ENCODE results near the gene ENOPH1. TPM values are rescaled to one million over a fixed set of nuclear protein-coding genes. Genes with fewer than 3 reads are reported as not detected.
A peak's percentile ranks its signal among the peaks of the same experiment; 100 is the strongest.

Gene ENOPH1
- total and polyA plus RNA-seq, 2 of the 13 experiments (the other 11 are each of a cell fraction or from before 2014, with no cell fraction given): 15.5 to 64.3 TPM

GRCh38 chr4:82430193-82430963 is at the start of gene ENOPH1, which contains the start of gene HNRNPDL (continued):
- TF ChIP-seq ZNF710 (CRISPR knock-in tag; IDR thresholded peaks at IDR 0.05; ENCODE audit: borderline replicate concordance) (peak; percentile 25; the same call in 1 of the 2 replicates), ZNF572 (CRISPR knock-in tag; IDR thresholded peaks at IDR 0.05) (no peak), HMGXB3 (CRISPR knock-in tag; IDR thresholded peaks at IDR 0.05; ENCODE audit: borderline replicate concordance) (peak; percentile 52; the same call in 1 of the 2 replicates), REXO4 (CRISPR knock-in tag; IDR thresholded peaks at IDR 0.05; ENCODE audit: borderline replicate concordance) (no peak; the same call in 1 of the 2 replicates), ZNF329 (CRISPR knock-in tag; IDR thresholded peaks at IDR 0.05; ENCODE audit: low read depth) (peak; percentile 79; the same call in 1 of the 2 replicates), KLF13 (CRISPR knock-in tag; IDR thresholded peaks at IDR 0.05) (no peak), ZNF280B (CRISPR knock-in tag; IDR thresholded peaks at IDR 0.05; ENCODE audit: borderline replicate concordance) (0 out of 2 replicates have a peak, but pooled peaks have one; percentile 40), HDAC2 (CRISPR knock-in tag; IDR thresholded peaks at IDR 0.05) (peak; percentile 74), ZNF644 (CRISPR knock-in tag; IDR thresholded peaks at IDR 0.05; ENCODE audit: low read depth) (no peak), ZNF605 (CRISPR knock-in tag; IDR thresholded peaks at IDR 0.05) (peak; percentile 37), SALL2 (CRISPR knock-in tag; IDR thresholded peaks at IDR 0.05) (peak; percentile 84), PCBP2 (optimal IDR thresholded peaks at IDR 0.05; ENCODE audit: low read depth, low read length, poor library complexity, severe bottlenecking) (no peak), MEF2D (CRISPR knock-in tag; IDR thresholded peaks at IDR 0.05) (peak; percentile 82)
- TF ChIP-seq, protein P1, sequence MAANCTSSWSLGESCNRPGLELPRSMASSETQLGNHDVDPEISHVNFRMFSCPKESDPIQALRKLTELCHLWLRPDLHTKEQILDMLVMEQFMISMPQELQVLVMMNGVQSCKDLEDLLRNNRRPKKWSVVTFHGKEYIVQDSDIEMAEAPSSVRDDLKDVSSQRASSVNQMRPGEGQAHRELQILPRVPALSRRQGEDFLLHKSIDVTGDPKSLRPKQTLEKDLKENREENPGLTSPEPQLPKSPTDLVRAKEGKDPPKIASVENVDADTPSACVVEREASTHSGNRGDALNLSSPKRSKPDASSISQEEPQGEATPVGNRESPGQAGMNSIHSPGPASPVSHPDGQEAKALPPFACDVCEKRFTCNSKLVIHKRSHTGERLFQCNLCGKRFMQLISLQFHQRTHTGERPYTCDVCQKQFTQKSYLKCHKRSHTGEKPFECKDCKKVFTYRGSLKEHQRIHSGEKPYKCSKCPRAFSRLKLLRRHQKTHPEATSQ (CRISPR knock-in tag; IDR thresholded peaks at IDR 0.05; ENCODE audit: borderline replicate concordance): peak; percentile 96
- TF ChIP-seq, protein P2, sequence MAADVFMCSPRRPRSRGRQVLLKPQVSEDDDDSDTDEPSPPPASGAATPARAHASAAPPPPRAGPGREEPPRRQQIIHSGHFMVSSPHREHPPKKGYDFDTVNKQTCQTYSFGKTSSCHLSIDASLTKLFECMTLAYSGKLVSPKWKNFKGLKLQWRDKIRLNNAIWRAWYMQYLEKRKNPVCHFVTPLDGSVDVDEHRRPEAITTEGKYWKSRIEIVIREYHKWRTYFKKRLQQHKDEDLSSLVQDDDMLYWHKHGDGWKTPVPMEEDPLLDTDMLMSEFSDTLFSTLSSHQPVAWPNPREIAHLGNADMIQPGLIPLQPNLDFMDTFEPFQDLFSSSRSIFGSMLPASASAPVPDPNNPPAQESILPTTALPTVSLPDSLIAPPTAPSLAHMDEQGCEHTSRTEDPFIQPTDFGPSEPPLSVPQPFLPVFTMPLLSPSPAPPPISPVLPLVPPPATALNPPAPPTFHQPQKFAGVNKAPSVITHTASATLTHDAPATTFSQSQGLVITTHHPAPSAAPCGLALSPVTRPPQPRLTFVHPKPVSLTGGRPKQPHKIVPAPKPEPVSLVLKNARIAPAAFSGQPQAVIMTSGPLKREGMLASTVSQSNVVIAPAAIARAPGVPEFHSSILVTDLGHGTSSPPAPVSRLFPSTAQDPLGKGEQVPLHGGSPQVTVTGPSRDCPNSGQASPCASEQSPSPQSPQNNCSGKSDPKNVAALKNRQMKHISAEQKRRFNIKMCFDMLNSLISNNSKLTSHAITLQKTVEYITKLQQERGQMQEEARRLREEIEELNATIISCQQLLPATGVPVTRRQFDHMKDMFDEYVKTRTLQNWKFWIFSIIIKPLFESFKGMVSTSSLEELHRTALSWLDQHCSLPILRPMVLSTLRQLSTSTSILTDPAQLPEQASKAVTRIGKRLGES (CRISPR knock-in tag; IDR thresholded peaks at IDR 0.05; ENCODE audit: borderline replicate concordance): peak; percentile 93
